NCI-H524 (cell line): ENCODE data around the gene PRICKLE4.

Experiments used
- DNase-seq, 2 experiments: peaks; one replicate each; lab custom pipeline; 2025; lab: John Stamatoyannopoulos, UW

Gene PRICKLE4

GRCh38 chr6:41780551-41781365 is at the start of gene PRICKLE4:
Gene PRICKLE4, plus strand, starts transcription at chr6:41780782. Its CDS starts 2,692 bp downstream, at chr6:41783474.
- DNase-seq, result peak; percentile 19 to 60

GRCh38 chr6:41731561-41732086 is 49.0 kb upstream of the PRICKLE4 start:
- no peak for DNase-seq

- no peak for DNase-seq
These were observed 48.4 kb upstream of the PRICKLE4 start for GRCh38 chr6:41732149-41732548.

GRCh38 chr6:41732591-41733359 is 47.8 kb upstream of the PRICKLE4 start:
- no peak for DNase-seq

GRCh38 chr6:41733360-41733706 is 47.2 kb upstream of the PRICKLE4 start:
- no peak for DNase-seq

- DNase-seq, result peak; percentile 64 to 82
These were observed 46.6 kb upstream of the PRICKLE4 start for GRCh38 chr6:41733707-41734665.

GRCh38 chr6:41734666-41735426 is 45.7 kb upstream of the PRICKLE4 start:
- DNase-seq, result peak; percentile 54 to 67

GRCh38 chr6:41735427-41736185 is 45.0 kb upstream of the PRICKLE4 start, which contains the start of gene TFEB:
Gene TFEB, minus strand, starts transcription at chr6:41735608. Its CDS starts 44,395 bp downstream, at chr6:41691213.
- peak; percentile 71 to 86 for DNase-seq

GRCh38 chr6:41736186-41736733 is 44.3 kb upstream of the PRICKLE4 start:
- DNase-seq, result no peak

- no peak for DNase-seq
These were observed 43.6 kb upstream of the PRICKLE4 start for GRCh38 chr6:41736800-41737555.

GRCh38 chr6:41737591-41738130 is 42.9 kb upstream of the PRICKLE4 start:
- no peak for DNase-seq

GRCh38 chr6:41739041-41739440 is 41.5 kb upstream of the PRICKLE4 start:
- no peak for DNase-seq

- DNase-seq, result no peak
These were observed 40.0 kb upstream of the PRICKLE4 start for GRCh38 chr6:41740366-41741162.

- no peak for DNase-seq
These were observed 38.7 kb upstream of the PRICKLE4 start for GRCh38 chr6:41741625-41742490.

GRCh38 chr6:41743406-41744235 is 37.0 kb upstream of the PRICKLE4 start:
- no peak for DNase-seq

- no peak for DNase-seq
These were observed 36.3 kb upstream of the PRICKLE4 start for GRCh38 chr6:41744236-41744787.
